Measurements from ENCODE around the gene DUSP3.

DNA sequence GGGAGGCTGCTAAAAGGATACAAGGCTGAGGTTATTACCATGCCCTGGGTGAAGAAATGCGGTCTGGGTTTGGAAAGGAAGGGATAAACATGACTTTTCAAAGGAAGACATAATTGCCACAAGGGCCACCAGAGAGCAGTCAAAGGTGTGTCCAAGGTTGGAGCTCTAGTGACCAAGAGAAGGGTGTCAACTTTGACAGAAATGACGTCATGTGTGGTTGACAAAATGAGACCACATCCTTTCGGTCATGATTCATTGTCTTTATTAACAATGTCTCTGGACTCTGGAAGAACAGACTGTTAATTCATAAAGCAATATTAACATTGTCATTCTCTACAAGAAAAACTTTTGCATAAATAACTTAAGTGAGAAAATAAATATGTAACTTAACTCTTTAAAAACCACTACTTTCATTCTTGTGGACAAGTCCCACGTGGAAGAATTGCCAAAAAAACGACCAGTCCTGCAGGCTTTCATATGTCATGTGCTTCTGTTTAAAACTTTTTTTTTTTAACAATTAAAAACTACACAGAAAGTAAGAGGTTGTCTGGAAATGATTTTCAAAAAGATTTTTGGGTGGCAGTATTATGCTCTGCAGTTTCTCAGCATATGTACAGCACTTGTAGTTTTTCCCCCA is 25.2 kb downstream of the DUSP3 start:
- no peak for TF ChIP-seq CTCF (conservative IDR thresholded peaks at IDR 0.05)
- no peak for TF ChIP-seq EZH2 (IDR thresholded peaks at IDR 0.05; ENCODE audit: low read depth)

Data from PC-9 (cell line).